HL-60/S4 treated with retinoic acid at 250 ng/mL for 4 days and 3 days (cell line): ENCODE results near the gene MPST.

Experiments
- in situ Hi-C: fragments of 300-500 bp; cut with MboI; formaldehyde crosslinking; loops from 2 replicates; pipeline ENCODE4 v1.7.0; 2022; ENCODE audit warnings: low sequenced_read_pairs

Gene MPST

DNA sequence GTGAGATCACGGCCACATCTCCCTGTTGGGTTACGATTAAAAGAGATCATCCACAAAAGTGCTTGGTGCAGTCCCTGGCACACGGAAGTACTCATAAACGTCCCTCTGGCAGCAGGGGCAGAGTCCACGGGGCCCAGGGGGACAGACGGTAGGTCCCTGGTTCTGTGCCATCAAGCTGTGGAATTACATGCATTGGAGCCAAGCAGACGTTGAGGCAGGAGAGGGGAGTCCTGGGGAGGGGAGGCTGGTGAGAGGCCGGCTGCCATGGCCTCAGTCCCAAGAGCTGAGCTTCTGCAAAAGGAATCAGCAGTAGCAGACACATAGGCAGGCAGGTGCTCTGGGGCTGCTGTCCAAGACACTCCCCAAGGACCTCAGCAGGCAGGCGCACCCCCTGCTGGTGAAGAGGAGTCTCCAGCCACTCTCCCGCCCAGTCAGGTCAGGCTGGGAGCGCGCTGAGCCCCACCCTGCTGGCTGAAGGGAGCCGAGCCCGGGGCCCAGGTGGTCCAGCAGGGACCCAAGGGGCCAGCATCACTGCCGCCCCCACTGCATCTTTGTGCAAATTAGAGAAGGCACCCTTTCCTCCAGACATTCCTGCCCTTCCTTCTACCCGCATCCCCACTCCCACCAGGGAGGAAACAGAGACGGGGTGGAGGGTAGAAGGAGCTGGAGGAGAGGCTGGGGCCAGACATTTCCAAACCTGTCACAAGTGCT lies 24.4 kb downstream of the MPST start:
- in situ Hi-C loops = no loop called here

DNA sequence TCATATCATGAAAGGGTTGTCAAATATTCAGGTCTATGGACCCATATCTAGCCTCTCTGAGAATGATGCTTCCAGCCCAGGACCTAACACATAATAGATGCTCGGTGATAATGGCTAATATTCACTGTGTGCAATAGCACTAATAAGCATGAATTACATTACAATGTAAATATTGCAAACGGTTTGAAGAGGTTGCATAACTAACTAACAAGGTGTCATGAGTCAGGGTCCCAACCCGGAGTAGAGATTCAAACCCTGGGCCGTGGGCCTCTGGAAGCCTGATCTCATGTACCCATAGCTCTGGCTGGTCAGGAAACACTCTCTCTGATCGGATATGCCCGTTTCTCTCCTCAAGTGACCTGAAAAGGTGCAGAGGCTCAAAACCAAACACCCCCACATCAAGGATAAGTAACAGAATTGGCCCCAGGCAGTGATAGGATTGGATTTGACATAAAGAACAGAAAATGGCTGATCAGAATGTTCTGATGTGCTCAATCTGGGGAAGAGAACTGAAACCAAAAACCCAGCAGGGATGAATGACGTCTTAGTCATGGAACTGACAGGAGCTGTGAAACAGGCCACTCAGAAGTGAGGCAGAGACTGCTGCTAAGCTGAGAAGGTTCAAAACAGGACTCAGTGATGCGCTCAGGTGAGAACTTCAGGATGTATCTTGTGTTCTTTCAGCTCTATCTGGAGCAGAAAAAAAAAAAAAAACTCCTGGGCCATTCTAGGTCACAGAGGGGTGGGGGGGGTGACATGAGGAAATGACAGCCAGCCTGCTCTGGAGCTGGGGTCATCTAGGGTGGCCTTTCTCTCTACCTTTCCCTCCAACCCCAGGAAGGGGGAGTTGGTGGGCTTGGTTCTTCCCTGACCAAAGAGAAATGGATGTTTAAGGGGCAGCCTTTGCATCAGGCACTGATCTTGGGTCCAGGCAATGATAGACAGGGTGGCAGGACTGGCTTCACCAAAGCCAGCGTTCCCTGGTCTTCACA lies 25.4 kb downstream of the MPST start:
- in situ Hi-C loops = no loop called here

DNA sequence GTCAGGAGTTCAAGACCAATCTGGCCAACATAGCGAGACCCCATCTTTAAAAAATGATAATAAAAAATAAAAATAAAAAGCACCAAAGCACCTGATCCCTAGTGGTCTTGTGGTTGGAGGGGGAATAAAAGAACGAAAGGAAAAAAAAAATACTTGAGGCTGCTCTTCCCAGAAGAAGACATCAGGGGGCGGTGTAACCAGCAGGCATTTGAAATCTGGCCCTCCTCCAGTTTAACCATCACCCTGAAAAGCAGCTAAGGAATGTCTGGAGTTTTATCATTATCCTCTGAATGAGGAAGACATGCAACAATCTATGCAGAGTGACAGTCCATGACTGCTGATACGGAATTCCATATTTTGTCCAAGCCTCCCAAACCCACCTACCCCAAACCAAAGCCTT lies 26.4 kb downstream of the MPST start:
- in situ Hi-C loops = no loop called here

DNA sequence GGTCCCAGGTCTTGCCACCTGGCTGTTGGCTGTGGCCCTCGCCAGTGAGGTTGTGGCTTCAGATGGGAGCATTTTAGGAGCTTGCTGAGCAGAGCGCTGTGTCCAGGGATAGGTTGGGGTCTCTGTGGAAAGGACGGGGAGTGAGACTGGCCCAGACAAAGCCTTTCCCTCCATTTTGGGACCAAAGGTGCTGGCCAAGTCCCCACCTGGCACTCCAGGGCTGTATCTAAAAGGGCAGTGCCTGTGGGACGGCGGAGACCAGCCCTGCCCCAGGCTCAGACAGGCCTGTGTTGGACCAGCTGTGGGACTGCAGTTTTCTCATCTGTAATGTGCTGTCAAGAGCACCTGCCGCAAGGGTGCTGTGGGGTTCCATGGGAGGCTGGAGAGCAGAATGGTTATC lies 27.0 kb downstream of the MPST start:
- in situ Hi-C loops = no loop called here

DNA sequence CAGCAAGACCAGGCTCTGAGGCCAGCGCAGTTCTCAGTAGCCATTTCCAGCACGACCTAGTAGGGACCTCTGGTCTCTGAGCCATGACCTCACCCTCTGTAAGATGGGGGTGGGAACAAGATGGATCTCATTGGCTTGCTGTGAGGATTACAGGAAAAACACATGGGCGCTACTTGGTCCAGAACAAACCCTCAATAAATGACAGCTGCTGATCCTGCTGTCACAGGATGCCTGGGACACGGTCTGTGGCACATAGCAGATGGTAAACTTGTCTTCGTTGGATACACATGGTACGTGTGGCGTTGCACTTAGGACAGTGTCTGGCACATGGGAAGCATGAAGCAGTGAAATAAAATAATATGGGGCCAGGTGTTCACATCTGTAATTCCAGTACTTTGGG lies 27.5 kb downstream of the MPST start:
- in situ Hi-C loops = no loop called here

DNA sequence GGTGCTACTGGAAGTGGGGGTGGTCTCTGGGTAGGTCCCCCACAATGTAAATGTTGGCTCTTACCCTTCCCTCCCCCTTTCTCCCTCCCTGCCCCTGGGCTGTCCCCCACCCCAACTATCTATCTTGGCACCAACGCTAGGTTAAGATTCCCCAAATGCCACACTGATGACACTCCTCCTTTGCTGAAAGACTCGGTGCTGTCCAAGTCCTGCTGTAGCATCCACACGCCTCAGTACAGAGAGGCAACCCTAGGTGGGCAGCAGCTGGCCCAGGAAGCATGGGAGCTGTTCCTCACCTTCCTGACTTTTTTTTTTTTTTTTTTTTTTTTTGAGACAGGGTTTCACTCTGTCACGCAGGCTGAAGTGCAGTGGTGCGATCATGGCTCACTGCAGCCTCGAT lies 28.6 kb downstream of the MPST start:
- in situ Hi-C loops = no loop called here

DNA sequence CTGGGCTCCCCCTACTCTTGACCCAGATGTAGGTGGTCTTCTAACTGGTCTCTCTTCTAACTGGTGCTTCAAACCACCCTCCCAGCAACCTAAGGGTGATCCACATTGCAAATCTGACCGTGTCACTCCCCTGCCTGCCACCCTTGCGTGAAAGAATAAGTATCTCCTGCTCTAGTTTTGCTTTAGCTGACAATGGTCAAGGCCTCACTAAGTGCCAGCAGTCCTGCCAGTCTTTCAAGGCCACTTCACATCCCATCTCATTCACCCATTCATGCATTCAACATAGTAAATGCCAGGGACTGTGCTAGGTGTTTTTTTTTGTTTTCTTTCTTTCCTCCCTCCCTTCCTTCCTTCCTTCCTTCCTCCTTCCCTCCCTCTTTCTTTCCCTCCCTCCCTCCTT lies 29.7 kb downstream of the MPST start:
- in situ Hi-C loops = no loop called here

DNA sequence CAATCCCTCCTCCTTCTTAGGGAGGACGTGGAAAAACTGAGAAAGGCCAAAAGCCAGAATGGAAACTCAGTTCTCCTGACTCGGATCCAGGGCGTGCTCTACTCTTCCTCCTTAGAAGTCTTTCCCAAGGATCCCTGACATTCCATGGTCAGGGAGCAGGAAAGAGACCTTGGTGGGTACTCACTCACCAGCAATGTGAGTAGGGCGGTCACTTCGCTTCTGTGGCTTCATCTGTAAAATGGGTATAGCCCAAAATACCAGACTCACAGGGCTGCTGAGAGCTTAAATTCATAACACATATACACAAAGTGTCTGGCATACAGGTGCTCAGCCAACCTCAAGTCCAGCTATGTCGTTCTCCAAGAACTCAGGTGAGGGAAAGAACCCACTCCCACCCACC lies 31.4 kb downstream of the MPST start:
- in situ Hi-C loops = no loop called here

DNA sequence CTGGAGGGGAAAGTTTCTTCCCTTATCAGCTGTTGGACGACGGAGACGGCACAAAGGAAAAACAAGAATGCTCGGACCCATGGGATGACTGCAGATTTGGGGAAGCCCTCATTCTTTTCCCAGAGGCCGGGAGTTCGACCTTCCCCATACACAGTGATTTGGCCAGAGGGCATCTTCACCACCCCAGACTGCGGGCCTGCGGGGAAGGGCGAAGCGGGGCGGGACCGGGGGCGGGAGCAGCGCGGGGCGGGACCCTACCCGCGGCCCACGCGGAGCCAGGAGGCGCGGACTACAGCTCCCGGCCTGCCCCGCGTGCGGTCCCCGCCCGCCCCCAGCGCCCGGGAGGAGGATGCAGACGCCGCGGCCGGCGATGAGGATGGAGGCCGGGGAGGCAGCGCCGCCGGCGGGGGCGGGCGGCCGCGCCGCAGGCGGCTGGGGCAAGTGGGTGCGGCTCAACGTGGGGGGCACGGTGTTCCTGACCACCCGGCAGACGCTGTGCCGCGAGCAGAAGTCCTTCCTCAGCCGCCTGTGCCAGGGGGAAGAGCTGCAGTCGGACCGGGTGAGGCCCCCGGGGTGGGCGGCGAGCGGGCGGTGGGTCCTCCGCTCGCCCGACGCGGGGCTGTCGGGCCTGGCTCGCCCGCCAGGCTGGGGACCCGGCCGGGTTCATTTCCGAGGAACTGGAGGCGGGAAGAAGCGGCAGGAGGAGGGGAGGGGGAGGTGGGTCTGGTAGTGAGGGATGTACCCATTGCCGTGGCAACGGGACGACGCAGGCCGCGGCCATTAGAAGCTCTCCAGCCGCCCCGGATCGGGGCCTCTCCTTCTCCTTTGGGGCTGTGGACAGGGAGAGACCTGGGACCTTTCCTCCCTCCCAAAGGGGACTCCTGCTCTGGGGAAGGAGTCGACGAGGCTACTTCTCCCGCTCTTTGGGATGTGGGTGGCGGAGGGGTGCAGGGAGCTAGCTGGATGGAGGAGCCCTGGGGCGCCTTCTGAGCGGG lies 32.1 kb downstream of the MPST start, which contains the start of gene KCTD17:
Gene KCTD17, plus strand, starts transcription at position 352 of the 995 bp plus-strand sequence. Its CDS starts 19 bp downstream, at position 371.
- in situ Hi-C loops = no loop called here

DNA sequence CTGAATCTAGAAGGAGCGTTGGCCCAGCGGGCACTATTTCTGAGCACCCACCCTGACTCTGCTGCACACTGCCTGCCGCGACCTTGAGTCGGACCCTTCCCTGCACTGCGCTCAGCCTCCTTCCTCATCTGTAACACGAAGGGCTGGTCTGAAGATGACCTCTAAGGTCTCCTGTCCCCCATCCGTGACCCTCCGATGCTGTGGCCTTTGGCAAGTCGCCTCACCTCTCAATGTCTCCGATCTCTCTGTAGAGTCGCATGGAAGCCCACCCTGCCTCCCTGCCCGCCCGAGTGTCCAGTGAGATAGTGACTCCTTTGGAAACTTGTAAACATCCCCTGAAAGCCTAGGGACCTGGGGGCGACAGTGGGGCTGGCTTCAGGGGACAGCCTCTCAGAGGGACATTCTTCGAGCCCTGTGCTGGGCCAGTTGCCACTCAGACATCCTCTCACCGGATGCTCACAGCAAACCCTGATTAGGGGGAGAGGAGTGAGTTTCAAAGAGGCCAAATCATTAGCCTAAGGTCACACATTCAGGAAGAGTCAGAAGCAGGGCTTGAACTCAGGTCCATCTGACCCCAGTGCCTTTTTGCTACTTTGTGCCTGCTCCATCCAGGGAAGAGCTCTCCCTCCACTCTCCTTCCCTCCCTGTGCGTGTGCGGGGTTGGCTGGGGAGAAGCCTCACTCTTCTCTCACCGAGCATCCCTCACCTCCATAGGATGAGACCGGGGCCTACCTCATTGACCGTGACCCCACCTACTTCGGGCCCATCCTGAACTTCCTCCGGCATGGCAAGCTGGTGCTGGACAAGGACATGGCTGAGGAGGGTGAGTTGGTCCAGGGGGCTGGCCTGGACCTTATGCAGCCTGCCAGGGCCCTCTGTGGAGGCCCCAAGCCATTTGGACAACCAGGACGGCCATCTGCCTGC lies 33.1 kb downstream of the MPST start:
- in situ Hi-C loops = no loop called here

DNA sequence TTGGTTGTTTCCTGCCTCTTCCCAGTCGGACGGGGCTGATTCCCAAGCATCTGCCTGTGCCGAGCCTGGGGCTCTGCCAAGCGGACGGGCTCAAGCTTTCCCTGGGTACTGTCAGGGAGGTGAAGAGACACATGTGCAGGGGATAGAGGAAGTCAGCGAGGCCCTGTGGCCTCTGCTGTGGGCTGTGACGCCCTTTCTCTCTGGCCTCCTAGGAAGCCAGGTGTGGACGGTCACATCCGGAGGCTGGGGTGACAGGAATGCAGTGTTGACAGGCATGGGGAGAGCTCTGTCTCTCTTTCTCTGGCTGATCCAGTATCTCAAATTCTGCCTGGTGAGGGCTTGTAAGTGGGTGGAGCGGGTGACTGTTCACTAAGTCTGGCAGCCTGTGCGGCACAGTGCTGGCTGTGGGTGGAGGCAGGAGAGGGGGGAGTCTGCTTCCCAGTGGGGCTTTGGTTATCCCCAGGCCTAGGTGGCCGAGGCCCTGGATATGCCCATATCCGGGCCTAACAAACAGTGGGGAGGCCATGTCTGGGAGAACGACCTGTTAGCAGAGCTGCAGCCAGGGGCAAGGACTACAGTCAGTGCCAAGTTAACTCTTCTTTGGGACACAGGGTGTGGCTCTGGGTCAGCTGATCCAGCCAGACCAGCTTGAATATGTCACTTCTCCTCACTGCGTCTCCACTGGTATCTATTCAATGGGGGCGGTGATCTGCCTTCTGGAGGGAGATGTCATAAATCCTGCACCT lies 33.9 kb downstream of the MPST start:
- in situ Hi-C loops = no loop called here

DNA sequence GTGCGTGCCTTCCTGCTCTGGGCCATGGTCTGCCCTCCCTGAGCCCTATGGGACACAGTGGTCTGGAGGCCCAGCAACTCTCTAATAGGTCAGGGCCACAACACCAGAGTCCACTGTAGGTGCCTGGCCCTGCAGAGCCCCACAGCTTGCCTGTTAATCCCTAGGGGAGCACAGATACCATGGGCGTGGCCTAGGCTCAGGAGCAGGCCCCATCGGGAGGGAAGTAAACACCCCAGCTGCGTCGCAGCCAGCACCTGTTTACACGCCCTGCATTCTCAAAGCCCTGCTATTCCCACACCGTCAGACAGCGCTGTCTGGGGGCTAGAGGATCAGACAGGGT lies 34.5 kb downstream of the MPST start:
- in situ Hi-C loops = no loop called here

DNA sequence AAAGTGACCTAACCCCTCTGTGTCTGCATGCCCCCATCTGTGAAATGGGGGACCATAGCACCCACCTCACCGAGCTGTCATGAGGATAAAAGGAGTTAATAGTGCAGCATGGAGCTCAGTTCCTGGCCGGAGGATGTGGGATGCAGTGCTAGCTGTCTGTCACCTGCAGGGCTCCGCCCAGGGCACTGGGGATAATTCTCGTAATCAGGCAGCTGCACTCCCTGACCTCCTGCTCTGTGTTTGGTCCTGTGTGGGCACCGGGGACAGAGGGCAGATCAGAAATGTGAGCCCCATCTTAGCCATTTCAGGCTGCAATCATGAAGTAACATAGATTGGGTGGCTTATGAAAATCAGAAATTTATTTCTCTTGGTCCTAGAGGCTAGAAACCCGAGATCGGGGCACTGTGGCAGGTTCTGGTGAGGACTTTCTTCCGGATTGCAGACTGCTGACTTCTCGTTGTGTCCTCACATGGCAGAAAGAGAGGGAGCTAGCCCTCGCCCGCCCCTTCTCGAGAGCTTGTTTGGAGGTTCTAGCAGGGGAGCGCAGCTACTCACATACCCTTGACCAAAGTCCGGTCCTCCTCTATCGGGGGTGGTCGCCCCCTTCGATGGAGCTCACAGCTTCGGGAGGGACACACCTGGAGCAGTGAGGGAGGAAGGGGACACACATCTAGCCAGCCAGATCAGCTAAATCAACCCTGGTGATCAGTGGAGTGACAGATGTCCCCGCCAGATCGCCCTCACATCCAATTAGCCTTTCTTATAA lies 35.2 kb downstream of the MPST start:
- in situ Hi-C loops = no loop called here

DNA sequence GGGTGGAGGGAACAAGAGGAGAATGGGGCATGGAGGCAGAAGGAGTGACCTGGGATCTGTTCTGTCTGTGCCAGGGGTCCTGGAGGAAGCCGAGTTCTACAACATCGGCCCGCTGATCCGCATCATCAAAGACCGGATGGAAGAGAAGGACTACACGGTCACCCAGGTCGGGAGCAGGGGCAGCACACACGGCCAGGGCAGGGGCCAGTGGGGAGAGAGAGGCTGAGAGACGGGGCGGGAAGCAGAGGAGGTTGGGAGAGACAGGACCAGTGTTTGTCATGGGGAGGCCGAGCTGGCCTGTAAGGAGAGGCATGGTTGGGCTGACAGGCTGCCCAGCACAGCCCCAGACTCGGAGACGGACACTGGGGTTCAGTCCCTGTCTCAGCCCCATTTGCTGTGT lies 36.7 kb downstream of the MPST start:
- in situ Hi-C loops = no loop called here

DNA sequence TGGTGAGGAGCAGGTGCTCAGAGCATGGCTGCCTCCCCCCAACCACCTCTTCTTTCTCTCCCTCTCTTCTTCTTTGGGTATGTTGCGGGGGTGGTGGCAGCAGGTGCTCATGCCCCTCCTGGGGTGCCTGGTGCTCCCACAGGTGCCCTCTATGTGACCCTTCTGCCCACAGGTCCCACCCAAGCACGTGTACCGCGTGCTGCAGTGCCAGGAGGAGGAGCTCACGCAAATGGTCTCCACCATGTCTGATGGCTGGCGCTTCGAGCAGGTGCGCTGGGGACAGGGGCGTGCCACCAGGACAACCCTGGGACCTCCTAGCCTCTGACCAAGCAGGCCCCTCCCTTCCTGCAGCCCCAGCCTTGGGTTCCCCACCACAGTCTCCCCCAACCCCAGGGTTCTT lies 37.7 kb downstream of the MPST start:
- in situ Hi-C loops = no loop called here

DNA sequence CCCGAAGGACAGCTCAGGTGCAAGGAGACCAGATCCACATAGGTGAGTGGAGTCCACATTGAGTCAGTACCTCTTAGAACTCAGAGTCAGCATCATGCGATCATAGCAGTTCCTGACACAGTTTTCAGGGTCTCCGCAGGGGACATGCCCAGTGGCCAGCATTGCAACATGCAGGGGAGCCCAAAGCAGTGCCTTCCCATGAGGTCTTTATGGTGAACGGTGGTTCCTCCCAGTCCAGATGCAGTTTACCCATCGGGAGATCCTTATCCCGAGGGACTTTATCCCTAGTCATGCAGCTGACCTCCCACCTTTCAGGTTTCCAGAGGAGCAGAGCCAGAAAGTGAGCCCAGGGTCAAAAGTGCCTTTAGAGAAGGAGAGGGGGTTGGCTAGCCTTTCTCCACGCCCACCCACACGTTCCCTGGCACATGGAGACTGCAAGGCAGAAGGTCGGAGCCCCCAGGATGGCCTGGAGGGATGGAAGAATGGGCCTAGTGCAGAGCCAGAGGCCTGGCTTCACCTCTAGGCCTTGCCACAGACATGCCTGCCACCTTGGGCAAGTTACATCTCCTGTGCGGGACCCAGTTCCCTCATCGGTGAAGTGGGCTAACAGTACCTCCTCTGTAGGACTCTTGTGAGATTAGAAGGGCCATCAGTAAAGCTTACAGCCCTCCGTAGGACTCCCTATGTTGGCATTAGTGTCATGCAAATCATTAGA lies 38.4 kb downstream of the MPST start:
- in situ Hi-C loops = no loop called here

DNA sequence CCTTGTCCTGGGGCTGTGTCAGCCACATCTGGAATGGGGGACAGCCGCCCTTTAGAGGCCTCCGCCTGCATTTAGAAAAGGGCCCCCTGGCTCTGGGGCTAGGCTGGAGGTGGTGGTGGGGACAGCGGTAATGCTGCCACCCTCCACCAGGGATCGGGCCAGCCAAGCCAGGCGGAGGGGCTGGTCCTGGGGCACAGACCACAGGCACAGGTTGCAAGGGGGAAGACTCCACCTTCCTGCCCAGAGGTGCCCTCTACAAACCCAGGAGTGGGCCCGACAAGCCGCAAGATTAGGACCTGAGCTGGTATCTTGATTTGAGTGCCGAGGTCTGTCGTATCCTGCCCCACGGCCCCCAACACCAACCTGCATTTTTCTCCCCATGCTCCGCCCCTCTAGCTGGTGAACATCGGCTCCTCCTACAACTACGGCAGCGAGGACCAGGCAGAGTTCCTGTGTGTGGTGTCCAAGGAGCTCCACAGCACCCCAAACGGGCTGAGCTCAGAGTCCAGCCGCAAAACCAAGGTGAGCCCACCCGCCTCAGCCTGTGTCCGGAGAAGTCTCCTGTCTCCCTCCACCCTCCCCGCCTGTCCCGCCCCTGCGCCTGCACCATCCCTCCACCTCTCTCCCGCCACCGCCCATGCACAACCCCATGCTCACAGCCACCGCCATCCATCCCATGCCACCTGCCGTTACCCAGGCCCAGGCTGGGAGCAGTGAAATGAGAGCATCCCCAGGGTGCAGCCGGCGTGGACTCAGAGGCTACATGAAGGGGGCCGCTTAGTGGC lies 39.6 kb downstream of the MPST start:
- in situ Hi-C loops = no loop called here
